Mesothelial cell of epicardium (in vitro differentiated cells): ENCODE measurements around the gene GAS2L2. TPM values are rescaled to one million over a fixed set of nuclear protein-coding genes. Genes with fewer than 3 reads are reported as not detected.
A peak's percentile ranks its signal among the peaks of the same experiment; 100 is the strongest.

Source experiments
- DNase-seq, 2 experiments: peaks; one replicate each; pipeline ENCODE4 v3.0.0; 2021; ENCODE audit warnings: low spot score in 2 of 2; ENCODE audit not compliant: unreplicated experiment in 2 of 2
- H3K27ac Mint-ChIP-seq: 2 replicates; pipeline ENCODE4 v1.8.0; 2021; ENCODE audit warnings: mixed read lengths
- H3K27me3 Mint-ChIP-seq: 2 replicates; pipeline ENCODE4 v1.8.0; 2021; ENCODE audit warnings: low read depth, mixed read lengths
- H3K36me3 Mint-ChIP-seq: 2 replicates; pipeline ENCODE4 v1.8.0; 2021; ENCODE audit warnings: mixed read lengths
- H3K4me1 Mint-ChIP-seq: 2 replicates; pipeline ENCODE4 v1.8.0; 2021; ENCODE audit warnings: mixed read lengths
- H3K4me3 Mint-ChIP-seq: 2 replicates; pipeline ENCODE4 v1.8.0; 2021; ENCODE audit warnings: mild to moderate bottlenecking, moderate library complexity, mixed read lengths
- H3K9me3 Mint-ChIP-seq: 2 replicates; pipeline ENCODE4 v1.8.0; 2021; ENCODE audit warnings: mixed read lengths
- CTCF ChIP-seq: fragments of 200-600 bp; sonication (generic); IDR thresholded peaks from one replicate; pipeline ENCODE4 v1.5.0; 2021; ENCODE audit warnings: antibody characterized with exemption; ENCODE audit not compliant: unreplicated experiment
- total RNA-seq: library from RNA; stranded (reverse); gene quantifications from 3 replicates; pipeline ENCODE4 v1.2.1, GENCODE V29; 2021

GAS2L2 gene
- total RNA-seq, 1 donor from 2014 or later = 0.11 TPM

- H3K27me3 Mint-ChIP-seq = no peaks in the 10 kb centered on the region
- H3K36me3 Mint-ChIP-seq = no peaks in the 10 kb centered on the region
These were observed 25.7 kb upstream of the GAS2L2 start for GRCh38 chr17:35778641-35779196.

GRCh38 chr17:35775583-35775982, 22.5 kb upstream of the GAS2L2 start:
- no peak overlapping the region for H3K27ac Mint-ChIP-seq
- TF ChIP-seq CTCF = no peak
- no peaks in the 10 kb centered on the region for H3K36me3 Mint-ChIP-seq
- no peak for DNase-seq
- no peaks in the 10 kb centered on the region for H3K9me3 Mint-ChIP-seq
- H3K4me3 Mint-ChIP-seq = no peak overlapping the region
- H3K4me1 Mint-ChIP-seq = peaks cover 26% of the 10 kb centered on the region
- H3K27me3 Mint-ChIP-seq = no peaks in the 10 kb centered on the region

More at GRCh38 chr17:35778641-35779196, 25.7 kb upstream of the GAS2L2 start:
- Mint-ChIP-seq H3K27ac (no peak overlapping the region), H3K4me1 (peaks cover 30% of the 10 kb centered on the region), H3K4me3 (no peak overlapping the region), H3K9me3 (no peaks in the 10 kb centered on the region)
- DNase-seq = no peak
- TF ChIP-seq CTCF = no peak

GRCh38 chr17:35775039-35775438, 22.0 kb upstream of the GAS2L2 start:
- Mint-ChIP-seq H3K36me3 (no peaks in the 10 kb centered on the region), H3K9me3 (no peaks in the 10 kb centered on the region), H3K27ac (peak overlapping the region; percentile 44), H3K4me3 (no peak overlapping the region), H3K4me1 (peaks cover 26% of the 10 kb centered on the region), H3K27me3 (no peaks in the 10 kb centered on the region)
- no peak for DNase-seq
- TF ChIP-seq CTCF = no peak

GRCh38 chr17:35774499-35774898, 21.5 kb upstream of the GAS2L2 start:
- Mint-ChIP-seq H3K36me3 (no peaks in the 10 kb centered on the region), H3K4me3 (no peak overlapping the region), H3K27me3 (no peaks in the 10 kb centered on the region), H3K4me1 (peaks cover 26% of the 10 kb centered on the region), H3K27ac (peak overlapping the region; percentile 68), H3K9me3 (no peaks in the 10 kb centered on the region)
- no peak for DNase-seq
- TF ChIP-seq CTCF = no peak

GRCh38 chr17:35773679-35774425, 20.8 kb upstream of the GAS2L2 start:
- Mint-ChIP-seq H3K4me3 (no peak overlapping the region), H3K27me3 (no peaks in the 10 kb centered on the region), H3K27ac (peak overlapping the region; percentile 68), H3K36me3 (no peaks in the 10 kb centered on the region), H3K4me1 (peaks cover 26% of the 10 kb centered on the region), H3K9me3 (no peaks in the 10 kb centered on the region)
- TF ChIP-seq CTCF = no peak
- no peak for DNase-seq
